ENCODE data around the gene MTSS2. TPM values are rescaled to one million over a fixed set of nuclear protein-coding genes. Genes with fewer than 3 reads are reported as not detected.

Gene MTSS2
- total and polyA plus RNA-seq, 2 experiments from 2014 or later, result 1.6 to 19.6 TPM

DNA sequence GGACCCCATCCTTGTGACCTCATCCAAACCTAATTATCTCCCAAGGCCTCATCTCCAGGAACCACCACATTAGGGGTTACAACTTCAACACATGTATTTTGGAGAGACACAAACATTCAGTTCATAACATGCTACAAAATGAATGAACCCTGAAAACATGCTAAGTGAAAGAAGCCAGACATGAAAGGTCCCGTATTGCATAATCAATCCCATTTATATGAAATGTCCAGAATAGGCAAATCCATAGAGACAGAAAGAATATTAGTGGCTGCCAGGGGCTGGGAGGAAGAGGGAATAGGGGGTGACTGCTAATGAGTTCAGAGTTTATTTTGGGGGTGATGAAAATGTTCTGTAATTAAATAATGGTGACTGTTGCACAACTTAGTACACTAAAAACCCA is 43.2 kb downstream of the MTSS2 start:
- Histone ChIP-seq H3K4me3 (no peak overlapping the region), H3K4me2 (no peak overlapping the region), H3F3A (replicated peaks; ENCODE audit: low read depth) (no peaks in the 10 kb centered on the region), H3K36me3 (ENCODE audit: insufficient read depth) (no peaks in the 10 kb centered on the region), H3K27ac (ENCODE audit: low read depth) (no peak overlapping the region), H3K79me2 (replicated peaks; ENCODE audit: insufficient read depth) (0 out of 2 replicates have a peak, but pooled peaks cover under 1% of the 10 kb centered on the region), H4K20me1 (replicated peaks; ENCODE audit: insufficient read depth) (no peaks in the 10 kb centered on the region), H2AFZ (no peak overlapping the region), H3K27me3 (ENCODE audit: insufficient read depth) (no peaks in the 10 kb centered on the region), H3K4me1 (ENCODE audit: insufficient read depth) (peaks cover 9% of the 10 kb centered on the region; the same call in 1 of the 2 replicates), H3K9me2 (ENCODE audit: insufficient read depth) (no peaks in the 10 kb centered on the region)
- TF ChIP-seq ZNF331 (CRISPR knock-in tag; IDR thresholded peaks at IDR 0.05; ENCODE audit: low read depth), result no peak
- TF ChIP-seq, protein P1, sequence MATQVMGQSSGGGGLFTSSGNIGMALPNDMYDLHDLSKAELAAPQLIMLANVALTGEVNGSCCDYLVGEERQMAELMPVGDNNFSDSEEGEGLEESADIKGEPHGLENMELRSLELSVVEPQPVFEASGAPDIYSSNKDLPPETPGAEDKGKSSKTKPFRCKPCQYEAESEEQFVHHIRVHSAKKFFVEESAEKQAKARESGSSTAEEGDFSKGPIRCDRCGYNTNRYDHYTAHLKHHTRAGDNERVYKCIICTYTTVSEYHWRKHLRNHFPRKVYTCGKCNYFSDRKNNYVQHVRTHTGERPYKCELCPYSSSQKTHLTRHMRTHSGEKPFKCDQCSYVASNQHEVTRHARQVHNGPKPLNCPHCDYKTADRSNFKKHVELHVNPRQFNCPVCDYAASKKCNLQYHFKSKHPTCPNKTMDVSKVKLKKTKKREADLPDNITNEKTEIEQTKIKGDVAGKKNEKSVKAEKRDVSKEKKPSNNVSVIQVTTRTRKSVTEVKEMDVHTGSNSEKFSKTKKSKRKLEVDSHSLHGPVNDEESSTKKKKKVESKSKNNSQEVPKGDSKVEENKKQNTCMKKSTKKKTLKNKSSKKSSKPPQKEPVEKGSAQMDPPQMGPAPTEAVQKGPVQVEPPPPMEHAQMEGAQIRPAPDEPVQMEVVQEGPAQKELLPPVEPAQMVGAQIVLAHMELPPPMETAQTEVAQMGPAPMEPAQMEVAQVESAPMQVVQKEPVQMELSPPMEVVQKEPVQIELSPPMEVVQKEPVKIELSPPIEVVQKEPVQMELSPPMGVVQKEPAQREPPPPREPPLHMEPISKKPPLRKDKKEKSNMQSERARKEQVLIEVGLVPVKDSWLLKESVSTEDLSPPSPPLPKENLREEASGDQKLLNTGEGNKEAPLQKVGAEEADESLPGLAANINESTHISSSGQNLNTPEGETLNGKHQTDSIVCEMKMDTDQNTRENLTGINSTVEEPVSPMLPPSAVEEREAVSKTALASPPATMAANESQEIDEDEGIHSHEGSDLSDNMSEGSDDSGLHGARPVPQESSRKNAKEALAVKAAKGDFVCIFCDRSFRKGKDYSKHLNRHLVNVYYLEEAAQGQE (IDR thresholded peaks at IDR 0.05; ENCODE audit: unreplicated experiment), result no peak
- TF ChIP-seq JUNB (IDR thresholded peaks at IDR 0.05; ENCODE audit: unreplicated experiment), result no peak
- TF ChIP-seq CTCF (conservative IDR thresholded peaks at IDR 0.05; ENCODE audit: low read depth in 2 of 2), result no peak
- no peak for TF ChIP-seq STAT1 (IDR thresholded peaks at IDR 0.05; ENCODE audit: unreplicated experiment)
- no peak for TF ChIP-seq EZH2 (IDR thresholded peaks at IDR 0.05; ENCODE audit: low read depth, unreplicated experiment)
- TF ChIP-seq POLR2AphosphoS5 (IDR thresholded peaks at IDR 0.05; ENCODE audit: low read depth), result no peak
- Mint-ChIP-seq H3K27ac (no peak overlapping the region), H3K4me3 (no peak overlapping the region), H3K4me1 (peaks cover 8% of the 10 kb centered on the region), H3K36me3 (ENCODE audit: low read depth) (peaks cover under 1% of the 10 kb centered on the region; the same call in 1 of the 3 replicates), H3K27me3 (ENCODE audit: insufficient read depth, low read depth, poor library complexity) (peaks cover 3% of the 10 kb centered on the region), H3K9me3 (no peaks in the 10 kb centered on the region; the same call in 1 of the 3 replicates)
- ATAC-seq, result no peak
- no peak for DNase-seq (ENCODE audit: low spot score)

DNA sequence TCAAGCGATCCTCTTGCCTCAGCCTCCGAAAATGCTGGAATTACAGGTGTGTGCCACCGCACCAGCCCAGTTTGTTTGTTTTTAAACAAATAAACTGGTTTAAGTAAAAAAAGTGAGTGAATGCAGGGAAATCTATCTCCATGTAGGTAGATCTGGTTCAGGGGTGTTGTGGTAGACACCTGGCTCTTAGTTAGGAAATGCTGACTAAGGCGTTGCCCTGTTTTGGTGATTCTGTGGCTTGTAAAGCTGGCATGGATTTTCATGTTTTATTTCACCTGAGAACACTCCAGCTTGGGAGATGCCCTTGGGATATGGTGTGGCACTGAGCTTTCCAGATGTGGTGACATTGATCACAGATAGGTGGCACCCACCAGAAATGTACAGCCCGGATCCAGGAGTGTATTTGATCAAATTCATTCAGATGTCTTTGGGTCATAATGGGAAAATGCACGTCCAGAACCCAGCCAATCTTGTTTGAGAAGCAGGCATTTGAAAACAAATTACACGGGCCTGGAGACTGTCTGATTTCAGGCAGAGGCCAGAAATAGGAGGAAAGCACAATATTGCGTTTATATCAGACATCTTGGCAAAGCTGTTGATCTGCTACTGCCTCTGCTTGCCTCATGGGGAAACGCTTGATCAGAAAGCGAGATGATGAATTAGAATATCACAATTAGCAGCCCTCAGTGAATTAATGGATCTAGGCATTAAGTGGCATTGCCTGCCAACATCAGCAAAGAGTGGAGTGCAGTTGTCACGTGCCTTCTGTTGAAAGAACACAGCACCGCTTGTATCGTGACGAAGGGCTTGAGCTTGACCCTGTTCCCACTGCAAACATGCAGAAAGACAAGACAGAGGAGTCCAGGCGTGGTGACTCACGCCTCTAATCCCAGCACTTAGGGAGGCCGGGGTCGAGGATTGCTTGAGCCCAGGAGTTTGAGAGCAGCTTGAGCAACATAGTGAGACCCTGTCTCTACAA is 46.8 kb downstream of the MTSS2 start:
- H3K4me2 ChIP-seq, result no peak overlapping the region
- ATAC-seq (no peak), DNase-seq (ENCODE audit: low spot score) (no peak)
- peaks cover 3% of the 10 kb centered on the region; the same call in 1 of the 2 replicates for H3K79me2 ChIP-seq (replicated peaks; ENCODE audit: insufficient read depth)
- H3F3A ChIP-seq (replicated peaks; ENCODE audit: low read depth), result no peaks in the 10 kb centered on the region
- no peaks in the 10 kb centered on the region for H4K20me1 ChIP-seq (replicated peaks; ENCODE audit: insufficient read depth)
- Mint-ChIP-seq H3K4me3 (no peak overlapping the region), H3K27me3 (ENCODE audit: insufficient read depth, low read depth, poor library complexity) (no peaks in the 10 kb centered on the region), H3K4me1 (peaks cover 14% of the 10 kb centered on the region), H3K36me3 (ENCODE audit: low read depth) (no peaks in the 10 kb centered on the region), H3K27ac (0 out of 2 replicates have a peak overlapping the region, but pooled peaks have one; percentile 9), H3K9me3 (no peaks in the 10 kb centered on the region; the same call in 2 of the 3 replicates)
- no peaks in the 10 kb centered on the region for H3K9me2 ChIP-seq (ENCODE audit: insufficient read depth)
- H3K4me1 ChIP-seq (ENCODE audit: insufficient read depth), result peaks cover 20% of the 10 kb centered on the region
- no peaks in the 10 kb centered on the region for H3K36me3 ChIP-seq (ENCODE audit: insufficient read depth)
- H2AFZ ChIP-seq, result no peak overlapping the region
- no peak overlapping the region for H3K4me3 ChIP-seq
- H3K27ac ChIP-seq (ENCODE audit: low read depth), result no peak overlapping the region
- no peaks in the 10 kb centered on the region for H3K27me3 ChIP-seq (ENCODE audit: insufficient read depth)
- TF ChIP-seq ZNF331 (CRISPR knock-in tag; IDR thresholded peaks at IDR 0.05; ENCODE audit: low read depth) (no peak), EZH2phosphoT487 (IDR thresholded peaks at IDR 0.05; ENCODE audit: unreplicated experiment) (no peak), ZNF114 (CRISPR knock-in tag; IDR thresholded peaks at IDR 0.05) (no peak), CREB1 (CRISPR knock-in tag; IDR thresholded peaks at IDR 0.05; ENCODE audit: low read depth) (no peak), JUNB (IDR thresholded peaks at IDR 0.05; ENCODE audit: unreplicated experiment) (no peak), CTCF (conservative IDR thresholded peaks at IDR 0.05; ENCODE audit: low read depth in 2 of 2) (peak in 1 of 2 experiments; percentile 9; a peak in 1 of 4 replicates), POLR2AphosphoS5 (IDR thresholded peaks at IDR 0.05; ENCODE audit: low read depth) (no peak)

All from GM23338 (cell line).